ENCODE data around the gene TBC1D22A. TPM values are rescaled to one million over a fixed set of nuclear protein-coding genes. Genes with fewer than 3 reads are reported as not detected.

The TBC1D22A gene
- total RNA-seq, 1 experiment from 2014 or later = 27.6 TPM

- CTCF ChIA-PET = interaction anchor here (1.3 kb wide), 1 partner anchor 15 kb away, joined by 3 read pairs; no protein-coding TSS in a partner anchor
These were observed 249.4 kb downstream of the TBC1D22A start for GRCh38 chr22:47011859-47012258.

GRCh38 chr22:47012589-47013370, 250.3 kb downstream of the TBC1D22A start:
- CTCF ChIA-PET = interaction anchor here (0.6 to 0.7 kb wide), 3 partner anchors 16 to 158 kb away, joined by 3 to 5 read pairs (median 3); no protein-coding TSS in a partner anchor
- peaks cover 5% of the 10 kb centered on the region for H3K36me3 Mint-ChIP-seq (ENCODE audit: insufficient read depth, unreplicated experiment)
- no peak for DNase-seq
- intact Hi-C loops (cut with micrococcal nuclease; ENCODE audit: unreplicated experiment) = no loop called here
- TF ChIP-seq CTCF (IDR thresholded peaks at IDR 0.05; ENCODE audit: unreplicated experiment) = no peak
- H3K4me1 Mint-ChIP-seq (ENCODE audit: low read depth, unreplicated experiment) = no peaks in the 10 kb centered on the region
- no peak overlapping the region for H3K27ac Mint-ChIP-seq (ENCODE audit: unreplicated experiment)
- H3K27me3 Mint-ChIP-seq (ENCODE audit: unreplicated experiment) = no peaks in the 10 kb centered on the region
- BruUV-seq (replicated peaks) = no TSS peak
- H3K4me3 Mint-ChIP-seq (ENCODE audit: low read depth, unreplicated experiment) = no peak overlapping the region
- no peaks in the 10 kb centered on the region for H3K9me3 Mint-ChIP-seq (ENCODE audit: low read depth, unreplicated experiment)

More at GRCh38 chr22:47011859-47012258, 249.4 kb downstream of the TBC1D22A start:
- Mint-ChIP-seq H3K4me1 (ENCODE audit: low read depth, unreplicated experiment) (no peaks in the 10 kb centered on the region), H3K27ac (ENCODE audit: unreplicated experiment) (no peak overlapping the region), H3K4me3 (ENCODE audit: low read depth, unreplicated experiment) (no peak overlapping the region), H3K36me3 (ENCODE audit: insufficient read depth, unreplicated experiment) (peaks cover 5% of the 10 kb centered on the region), H3K27me3 (ENCODE audit: unreplicated experiment) (no peaks in the 10 kb centered on the region), H3K9me3 (ENCODE audit: low read depth, unreplicated experiment) (no peaks in the 10 kb centered on the region)
- no TSS peak for BruUV-seq (replicated peaks)
- intact Hi-C loops (cut with micrococcal nuclease; ENCODE audit: unreplicated experiment) = no loop called here
- no peak for DNase-seq
- no peak for TF ChIP-seq CTCF (IDR thresholded peaks at IDR 0.05; ENCODE audit: unreplicated experiment)

- Mint-ChIP-seq H3K27me3 (ENCODE audit: unreplicated experiment) (no peaks in the 10 kb centered on the region), H3K27ac (ENCODE audit: unreplicated experiment) (no peak overlapping the region), H3K36me3 (ENCODE audit: insufficient read depth, unreplicated experiment) (peaks cover 5% of the 10 kb centered on the region), H3K4me1 (ENCODE audit: low read depth, unreplicated experiment) (no peaks in the 10 kb centered on the region), H3K4me3 (ENCODE audit: low read depth, unreplicated experiment) (no peak overlapping the region), H3K9me3 (ENCODE audit: low read depth, unreplicated experiment) (no peaks in the 10 kb centered on the region)
- intact Hi-C loops (cut with micrococcal nuclease; ENCODE audit: unreplicated experiment) = no loop called here
- no peak for DNase-seq
- CTCF ChIA-PET = no interaction called here
- no TSS peak for BruUV-seq (replicated peaks)
- no peak for TF ChIP-seq CTCF (IDR thresholded peaks at IDR 0.05; ENCODE audit: unreplicated experiment)
These were observed 251.6 kb downstream of the TBC1D22A start for GRCh38 chr22:47013861-47014635.

GRCh38 chr22:47014636-47015345, 252.3 kb downstream of the TBC1D22A start:
- Mint-ChIP-seq H3K4me3 (ENCODE audit: low read depth, unreplicated experiment) (no peak overlapping the region), H3K36me3 (ENCODE audit: insufficient read depth, unreplicated experiment) (peaks cover 5% of the 10 kb centered on the region), H3K4me1 (ENCODE audit: low read depth, unreplicated experiment) (no peaks in the 10 kb centered on the region), H3K9me3 (ENCODE audit: low read depth, unreplicated experiment) (peaks cover 2% of the 10 kb centered on the region), H3K27me3 (ENCODE audit: unreplicated experiment) (no peaks in the 10 kb centered on the region), H3K27ac (ENCODE audit: unreplicated experiment) (no peak overlapping the region)
- no peak for DNase-seq
- BruUV-seq (replicated peaks) = no TSS peak
- CTCF ChIA-PET = no interaction called here
- TF ChIP-seq CTCF (IDR thresholded peaks at IDR 0.05; ENCODE audit: unreplicated experiment) = no peak
- intact Hi-C loops (cut with micrococcal nuclease; ENCODE audit: unreplicated experiment) = no loop called here
